ENCODE data around the gene SDK1. TPM values are rescaled to one million over a fixed set of nuclear protein-coding genes. Genes with fewer than 3 reads are reported as not detected.

SDK1 gene
- total RNA-seq, 2 donors from 2014 or later, result 4.8 to 13.2 TPM

GRCh38 chr7:3897430-3898372 is 596.6 kb downstream of the SDK1 start:
- DNase-seq (ENCODE audit: low spot score), result peak; percentile 36
- H3K36me3 ChIP-seq, result no peaks in the 10 kb centered on the region
- intact Hi-C loops (cut with DNase I), result loop anchor here (5.0 kb wide), 2 partner anchors 595 to 1020 kb away; partner anchors contain the start of gene SDK1
- 78% methylated on average over 10 of the region's 10 CpGs for WGBS
- H3K4me3 ChIP-seq, result no peak overlapping the region
- no peak overlapping the region for H3K27ac ChIP-seq
- H3K27me3 ChIP-seq (replicated peaks; ENCODE audit: insufficient read depth), result no peaks in the 10 kb centered on the region
- no peaks in the 10 kb centered on the region for H3K9me3 ChIP-seq
- no peak for TF ChIP-seq POLR2A (IDR thresholded peaks at IDR 0.05)
- TF ChIP-seq POLR2AphosphoS5 (IDR thresholded peaks at IDR 0.05), result peak; percentile 25
- TF ChIP-seq, protein P1, sequence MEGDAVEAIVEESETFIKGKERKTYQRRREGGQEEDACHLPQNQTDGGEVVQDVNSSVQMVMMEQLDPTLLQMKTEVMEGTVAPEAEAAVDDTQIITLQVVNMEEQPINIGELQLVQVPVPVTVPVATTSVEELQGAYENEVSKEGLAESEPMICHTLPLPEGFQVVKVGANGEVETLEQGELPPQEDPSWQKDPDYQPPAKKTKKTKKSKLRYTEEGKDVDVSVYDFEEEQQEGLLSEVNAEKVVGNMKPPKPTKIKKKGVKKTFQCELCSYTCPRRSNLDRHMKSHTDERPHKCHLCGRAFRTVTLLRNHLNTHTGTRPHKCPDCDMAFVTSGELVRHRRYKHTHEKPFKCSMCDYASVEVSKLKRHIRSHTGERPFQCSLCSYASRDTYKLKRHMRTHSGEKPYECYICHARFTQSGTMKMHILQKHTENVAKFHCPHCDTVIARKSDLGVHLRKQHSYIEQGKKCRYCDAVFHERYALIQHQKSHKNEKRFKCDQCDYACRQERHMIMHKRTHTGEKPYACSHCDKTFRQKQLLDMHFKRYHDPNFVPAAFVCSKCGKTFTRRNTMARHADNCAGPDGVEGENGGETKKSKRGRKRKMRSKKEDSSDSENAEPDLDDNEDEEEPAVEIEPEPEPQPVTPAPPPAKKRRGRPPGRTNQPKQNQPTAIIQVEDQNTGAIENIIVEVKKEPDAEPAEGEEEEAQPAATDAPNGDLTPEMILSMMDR (IDR thresholded peaks at IDR 0.05), result peak; percentile 71 to 80 (median 76)
- H3K4me1 ChIP-seq (replicated peaks), result no peaks in the 10 kb centered on the region

DNA sequence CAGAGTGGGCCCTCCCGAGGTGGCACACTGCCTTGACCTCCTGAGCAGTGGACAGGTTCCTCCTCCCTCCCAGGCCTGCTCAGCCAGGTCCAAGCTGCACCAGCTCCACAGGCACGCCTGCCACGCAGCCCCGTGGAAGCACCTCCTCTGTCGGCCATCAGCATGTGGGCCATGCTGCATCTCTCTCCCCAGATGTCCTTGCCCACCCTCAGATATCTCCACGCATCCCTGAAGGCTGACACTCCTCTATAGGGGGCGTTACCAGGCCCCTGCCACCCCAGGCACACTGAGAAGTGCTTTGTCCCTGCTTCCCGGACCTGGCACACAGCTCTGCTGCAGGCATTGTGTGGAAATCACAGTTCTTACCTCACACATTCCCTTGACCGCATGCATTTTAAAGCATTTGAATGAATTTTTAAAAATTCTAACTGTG is 598.5 kb downstream of the SDK1 start:
- Histone ChIP-seq H3K9me3 (no peaks in the 10 kb centered on the region), H3K27me3 (replicated peaks; ENCODE audit: insufficient read depth) (no peaks in the 10 kb centered on the region), H3K4me1 (replicated peaks) (no peaks in the 10 kb centered on the region), H3K36me3 (no peaks in the 10 kb centered on the region), H3K27ac (no peak overlapping the region), H3K4me3 (no peak overlapping the region)
- intact Hi-C loops (cut with DNase I), result loop anchor here (5.0 kb wide), 2 partner anchors 597 to 1022 kb away; partner anchors contain the start of gene SDK1
- no peak for TF ChIP-seq POLR2AphosphoS5 (IDR thresholded peaks at IDR 0.05)
- TF ChIP-seq POLR2A (IDR thresholded peaks at IDR 0.05), result no peak
- TF ChIP-seq, protein P1 (IDR thresholded peaks at IDR 0.05), result no peak
- no peak for DNase-seq (ENCODE audit: low spot score)
- 89% methylated on average over 9 of the region's 9 CpGs for WGBS

GRCh38 chr7:3908153-3908552 is 607.1 kb downstream of the SDK1 start:
- DNase-seq (ENCODE audit: low spot score), result no peak
- Histone ChIP-seq H3K27me3 (replicated peaks; ENCODE audit: insufficient read depth) (no peaks in the 10 kb centered on the region), H3K36me3 (no peaks in the 10 kb centered on the region), H3K4me3 (no peak overlapping the region), H3K27ac (no peak overlapping the region), H3K4me1 (replicated peaks) (no peaks in the 10 kb centered on the region), H3K9me3 (no peaks in the 10 kb centered on the region)
- TF ChIP-seq POLR2AphosphoS5 (IDR thresholded peaks at IDR 0.05) (no peak), POLR2A (IDR thresholded peaks at IDR 0.05) (no peak)
- TF ChIP-seq, protein P1 (IDR thresholded peaks at IDR 0.05), result no peak
- intact Hi-C loops (cut with DNase I), result no loop called here
- 89% methylated on average over 19 of the region's 19 CpGs for WGBS

DNA sequence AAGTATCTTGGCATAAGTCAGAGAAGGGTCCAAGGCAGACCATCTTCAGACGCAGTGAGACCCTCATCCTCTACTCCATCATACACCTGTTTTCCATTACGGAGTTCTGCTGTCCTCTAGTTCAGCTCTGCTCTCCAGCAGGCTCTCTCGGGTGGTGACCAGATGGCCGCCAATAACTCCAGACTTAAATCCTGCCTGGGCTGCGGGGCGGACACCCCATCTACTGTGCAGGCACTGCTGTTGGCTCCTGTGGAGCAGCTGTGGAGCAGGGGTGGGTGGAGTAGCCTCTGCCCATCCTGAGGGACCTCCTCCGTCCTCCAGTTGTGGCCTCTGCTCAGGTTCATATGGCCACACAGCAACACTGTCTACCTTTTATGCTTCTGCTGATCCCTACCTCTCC is 608.1 kb downstream of the SDK1 start:
- no peak overlapping the region for H3K27ac ChIP-seq
- H3K4me3 ChIP-seq, result no peak overlapping the region
- no peaks in the 10 kb centered on the region for H3K9me3 ChIP-seq
- no peaks in the 10 kb centered on the region for H3K27me3 ChIP-seq (replicated peaks; ENCODE audit: insufficient read depth)
- WGBS, result 94% methylated on average over 6 of the region's 7 CpGs
- no peaks in the 10 kb centered on the region for H3K4me1 ChIP-seq (replicated peaks)
- DNase-seq (ENCODE audit: low spot score), result no peak
- H3K36me3 ChIP-seq, result no peaks in the 10 kb centered on the region
- intact Hi-C loops (cut with DNase I), result no loop called here
- TF ChIP-seq, protein P1 (IDR thresholded peaks at IDR 0.05), result no peak
- TF ChIP-seq POLR2A (IDR thresholded peaks at IDR 0.05) (no peak), POLR2AphosphoS5 (IDR thresholded peaks at IDR 0.05) (no peak)
